Activated T-helper 1 cell treated with anti-CD3 and anti-CD28 coated beads, Interleukin-2, amount 50 U/mL, for 16 hours (primary cell): ENCODE data around the gene ATPAF1.
"Not testable (repeated sequence)": the region's sequence is repeated elsewhere in the genome, so short reads cannot be mapped to it uniquely, and the experiment has no call there.

Source experiments
- DNase-seq, 2 donors: peaks; one replicate each; pipeline ENCODE4 v3.0.0-alpha.2; 2020; ENCODE audit warnings: low read depth in 1 of 2, low spot score in 1 of 2

Gene ATPAF1

DNA sequence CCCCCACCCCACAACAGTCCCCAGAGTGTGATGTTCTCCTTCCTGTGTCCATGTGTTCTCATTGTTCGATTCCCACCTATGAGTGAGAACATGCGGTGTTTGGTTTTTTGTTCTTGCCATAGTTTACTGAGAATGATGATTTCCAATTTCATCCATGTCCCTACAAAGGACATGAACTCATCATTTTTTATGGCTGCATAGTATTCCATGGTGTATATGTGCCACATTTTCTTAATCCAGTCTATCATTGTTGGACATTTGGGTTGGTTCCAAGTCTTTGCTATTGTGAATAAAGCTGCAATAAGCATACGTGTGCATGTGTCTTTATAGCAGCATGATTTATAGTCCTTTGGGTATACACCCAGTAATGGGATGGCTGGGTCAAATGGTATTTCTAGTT, 17.0 kb downstream of the ATPAF1 start:
- DNase-seq, result not testable (repeated sequence)

DNA sequence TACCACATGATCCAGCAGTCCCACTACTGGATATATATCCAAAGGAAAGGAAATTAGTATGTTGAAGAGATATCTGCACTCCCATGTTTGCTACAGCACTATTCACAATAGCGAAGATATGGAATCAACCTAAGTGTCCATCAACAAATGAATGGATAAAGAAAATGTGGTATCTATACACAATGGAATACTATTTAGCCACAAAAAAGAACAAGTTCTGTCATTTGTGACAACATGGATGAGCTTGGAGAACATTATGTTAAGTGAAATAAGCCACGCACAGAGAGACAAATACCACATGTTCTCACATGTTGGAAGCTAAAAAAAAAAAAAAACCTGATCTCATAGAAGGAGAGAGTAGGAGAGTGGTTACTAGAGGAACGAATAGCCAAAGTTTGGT, 17.7 kb downstream of the ATPAF1 start:
- no peak for DNase-seq

DNA sequence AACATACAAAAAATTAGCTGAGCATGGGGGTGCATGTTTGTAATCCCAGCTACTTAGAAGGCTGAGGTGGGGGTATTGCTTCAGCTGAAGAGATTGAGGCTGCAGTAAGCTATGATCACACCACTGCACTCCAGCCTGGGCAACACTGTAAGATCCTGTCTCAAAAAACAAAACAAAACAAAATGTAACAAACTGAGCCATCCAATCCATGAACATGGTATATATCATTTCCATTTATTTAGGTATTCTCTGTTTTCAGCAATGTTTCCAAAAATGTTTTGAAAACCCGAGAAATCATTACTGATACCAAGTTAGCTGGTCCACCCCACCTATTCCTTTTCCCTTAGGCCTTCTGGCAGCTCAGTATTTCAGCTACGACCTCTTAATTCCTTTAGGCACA, 18.4 kb downstream of the ATPAF1 start:
- no peak for DNase-seq

DNA sequence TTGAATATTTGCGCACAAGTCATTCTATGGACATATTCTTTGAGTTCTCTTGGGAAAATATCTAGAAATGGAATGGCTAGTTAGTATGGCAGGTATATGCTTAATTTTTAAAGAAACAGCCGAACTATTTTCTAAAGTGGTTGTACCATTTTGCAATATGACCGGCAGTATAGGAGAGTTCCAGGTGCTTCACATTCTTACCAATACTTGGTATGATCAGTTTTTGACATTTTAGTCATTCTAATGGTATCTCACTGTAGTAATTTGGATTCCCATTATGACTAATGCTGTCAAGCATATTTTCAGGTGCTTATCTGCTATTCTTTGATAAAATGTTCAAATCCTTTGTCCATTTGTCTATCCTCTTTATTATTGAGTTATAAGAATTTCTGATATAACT, 20.6 kb downstream of the ATPAF1 start:
- no peak for DNase-seq

DNA sequence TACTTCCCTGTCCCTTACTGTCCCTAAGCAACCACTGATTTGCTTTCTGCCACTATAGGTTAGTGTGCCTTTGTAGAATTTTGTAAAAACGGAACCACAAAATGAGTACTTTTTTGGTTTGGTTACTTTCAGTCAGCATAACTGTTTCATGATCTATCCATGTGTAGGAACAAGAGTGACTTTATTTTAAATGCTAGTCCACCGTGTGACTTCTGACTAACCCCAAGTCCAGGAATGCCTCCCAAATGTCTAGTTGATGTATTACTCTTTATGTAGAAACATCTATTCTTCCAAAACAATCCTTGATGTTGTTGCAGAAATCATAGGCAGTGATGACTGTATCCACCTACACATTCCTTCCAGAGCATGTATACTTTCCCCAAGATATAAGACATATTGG, 21.3 kb downstream of the ATPAF1 start:
- no peak for DNase-seq

DNA sequence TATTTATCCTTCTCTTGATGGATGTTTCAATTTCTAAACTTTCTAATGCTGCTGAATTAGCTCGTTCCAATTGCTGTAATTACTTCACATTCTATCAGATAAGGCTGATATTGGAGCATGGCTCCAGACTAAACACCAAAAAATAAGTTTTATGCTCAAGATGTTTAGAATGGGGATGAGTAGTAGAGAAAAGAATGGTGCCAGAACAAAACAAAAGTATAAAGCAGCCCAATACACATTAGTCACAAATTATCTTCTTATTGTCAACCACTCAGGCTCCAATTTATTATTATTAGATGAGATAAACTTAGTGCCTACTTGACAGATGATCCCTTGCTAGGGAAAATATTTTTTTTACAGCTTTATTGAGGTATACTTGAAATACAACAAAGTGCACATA, 21.8 kb downstream of the ATPAF1 start:
- no peak for DNase-seq

DNA sequence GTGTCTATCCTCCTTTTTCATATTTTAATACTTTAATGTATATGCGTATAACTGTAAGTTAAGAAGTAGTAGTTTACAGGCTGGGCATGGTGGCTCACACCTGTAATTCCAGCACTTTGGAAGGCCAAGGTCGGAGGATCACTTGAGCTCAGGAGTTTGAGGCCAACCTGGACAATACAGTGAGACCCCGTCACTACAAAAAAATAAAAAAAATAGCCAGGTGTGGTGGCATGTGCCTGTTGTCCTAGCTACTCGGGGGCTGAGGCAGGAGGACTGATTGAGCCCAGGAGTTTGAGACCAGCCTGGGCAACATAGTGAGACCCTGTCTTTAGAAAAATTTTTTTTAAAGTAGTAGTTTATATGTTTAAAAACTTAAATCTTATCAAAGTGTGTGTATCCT, 22.3 kb downstream of the ATPAF1 start:
- DNase-seq, result no peak

DNA sequence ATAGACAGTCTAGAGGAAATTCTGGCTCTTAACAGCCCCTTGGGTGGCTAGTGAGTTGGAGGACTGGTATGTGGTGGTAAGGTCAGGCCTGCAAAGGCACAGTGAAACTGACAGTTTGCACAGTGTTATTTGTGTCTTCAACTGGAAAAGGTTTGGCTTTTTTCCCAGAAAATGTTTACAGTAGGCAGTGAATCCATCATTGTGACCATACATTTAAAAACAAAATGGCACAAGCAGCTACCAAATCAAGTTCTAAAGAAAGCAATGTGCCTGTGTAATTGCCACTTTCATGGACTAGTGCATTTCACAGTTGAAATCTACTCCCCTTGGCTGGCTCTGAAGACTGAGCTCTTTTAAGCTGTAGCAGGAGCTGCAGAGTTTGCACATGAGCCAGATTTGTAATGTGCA, 24.8 kb downstream of the ATPAF1 start:
- no peak for DNase-seq

DNA sequence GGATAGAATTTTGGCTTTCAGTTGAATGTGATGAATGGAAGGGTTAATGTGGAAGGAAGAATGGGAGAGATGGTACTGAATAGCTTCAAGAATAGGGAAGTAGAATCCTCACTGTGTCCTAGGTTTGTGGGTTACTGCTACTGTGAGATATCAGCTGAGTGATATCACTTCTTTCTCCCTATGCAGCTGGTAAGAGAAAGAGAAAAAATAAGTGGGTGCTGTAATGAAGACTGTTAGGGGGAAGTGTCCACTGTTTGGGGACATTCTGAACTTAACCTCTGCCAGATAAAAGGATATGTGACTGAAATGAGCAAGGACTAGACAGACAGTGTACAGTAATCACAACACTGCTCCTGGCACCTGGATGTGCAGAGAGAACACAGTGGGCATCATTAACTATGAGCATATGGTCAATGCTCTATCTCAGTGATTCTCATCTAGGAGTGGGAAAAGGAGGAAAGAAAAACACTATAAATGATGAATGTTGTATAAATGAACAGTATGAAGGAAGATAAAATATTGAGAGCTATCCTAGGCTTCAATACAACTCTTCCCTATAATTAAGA, 26.0 kb downstream of the ATPAF1 start:
- no peak for DNase-seq

DNA sequence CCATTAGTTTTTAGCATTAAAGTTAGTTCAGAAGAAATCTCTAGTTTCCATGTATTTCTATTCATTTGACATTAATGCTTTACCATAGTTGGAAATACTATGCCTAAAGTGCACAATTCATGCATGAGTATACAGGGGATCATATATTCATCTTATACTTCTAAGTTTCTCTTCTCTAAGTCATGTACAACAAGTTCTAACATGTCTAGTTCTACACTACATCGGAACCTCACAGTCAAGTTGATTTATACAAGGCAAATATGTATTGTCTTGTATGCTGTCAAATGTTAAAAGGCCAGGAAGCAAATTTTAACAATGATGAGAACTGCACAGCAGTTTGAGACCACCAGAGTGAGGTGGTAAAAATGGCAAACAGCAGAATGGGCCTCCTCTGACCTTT, 28.6 kb downstream of the ATPAF1 start:
- no peak for DNase-seq

DNA sequence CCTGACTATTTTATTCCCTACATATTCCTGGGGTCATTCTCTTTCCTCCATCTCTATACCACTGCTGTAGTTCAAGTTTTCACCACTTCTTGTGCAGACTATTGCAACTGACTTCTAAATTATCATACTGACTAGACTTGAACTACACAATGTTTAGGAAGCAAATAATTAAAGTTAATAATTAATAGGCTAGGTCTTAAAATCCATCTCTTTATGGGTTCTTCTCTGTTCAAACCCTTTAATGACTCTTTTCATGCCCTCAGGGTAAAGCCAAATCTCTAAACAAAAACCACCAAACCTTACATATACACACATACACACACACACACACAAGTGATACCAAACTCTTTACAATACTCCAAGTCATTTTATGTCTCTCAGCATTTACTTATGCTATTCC, 29.2 kb downstream of the ATPAF1 start:
- no peak for DNase-seq

DNA sequence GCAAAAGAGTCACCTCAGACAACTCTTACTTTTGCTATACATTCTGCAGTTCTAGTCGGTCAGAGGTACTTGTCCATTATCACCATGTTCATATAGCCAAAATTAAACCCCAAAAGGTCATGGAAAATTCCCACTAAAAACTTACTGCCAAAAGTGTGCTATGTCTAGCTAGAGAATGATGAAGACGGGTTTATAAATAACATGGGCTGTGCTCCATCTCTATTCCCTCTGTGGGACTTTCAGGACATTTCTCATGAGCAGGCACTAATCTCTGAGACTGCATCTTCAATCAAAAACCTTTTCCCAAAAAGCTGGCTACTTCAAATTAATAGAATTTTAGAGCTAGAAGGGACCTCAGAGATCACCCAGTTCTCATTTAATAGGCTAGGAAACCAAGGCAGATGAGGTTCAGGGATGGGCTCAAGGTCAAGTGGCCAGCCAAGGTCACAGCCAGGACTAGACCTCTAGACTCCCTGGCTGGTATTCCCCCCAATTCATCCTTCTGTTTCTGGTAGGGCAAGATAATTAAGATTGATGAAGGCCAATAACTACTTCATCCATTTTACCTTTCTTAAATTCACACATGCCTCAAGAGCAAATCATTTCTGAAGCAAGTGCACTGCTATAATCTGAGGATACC, 30.6 kb downstream of the ATPAF1 start:
- DNase-seq, result no peak

DNA sequence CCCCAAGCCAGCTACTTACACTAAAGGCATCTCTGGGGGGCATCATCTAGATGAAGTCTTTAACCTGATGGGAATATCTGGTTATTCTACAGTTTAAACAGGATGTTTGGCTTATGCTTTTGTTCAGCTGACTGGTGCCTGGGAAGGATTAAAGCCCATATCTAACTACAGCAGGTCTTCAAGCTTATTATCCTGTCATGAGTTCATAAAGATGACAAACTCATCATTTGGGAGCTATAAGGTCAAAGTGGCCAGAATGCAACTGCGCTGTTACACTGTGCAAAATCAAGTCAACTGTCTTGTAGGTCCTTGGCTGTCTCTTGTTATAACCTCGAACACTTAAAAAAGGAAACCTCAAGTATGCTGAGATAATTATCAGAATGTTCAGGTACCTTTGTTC, 33.0 kb downstream of the ATPAF1 start:
- no peak for DNase-seq

DNA sequence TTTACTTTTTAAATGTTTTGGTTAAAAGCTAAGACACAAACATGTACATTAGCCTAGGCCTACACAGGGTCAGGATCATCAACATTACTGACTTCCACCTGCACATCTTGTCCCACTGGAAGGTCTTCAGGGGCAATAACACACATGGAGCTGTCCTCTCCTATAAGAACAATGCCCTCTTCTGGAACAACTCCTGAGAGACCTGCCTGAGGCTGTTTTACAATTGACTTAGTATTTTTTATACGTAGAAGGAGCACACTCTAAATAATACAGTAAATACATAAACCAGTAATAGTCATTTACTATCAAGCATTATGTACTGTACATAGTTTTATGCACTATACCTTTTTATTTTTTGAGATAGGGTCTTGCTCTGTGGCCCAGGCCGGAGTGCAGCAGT, 37.4 kb downstream of the ATPAF1 start:
- DNase-seq, result no peak

DNA sequence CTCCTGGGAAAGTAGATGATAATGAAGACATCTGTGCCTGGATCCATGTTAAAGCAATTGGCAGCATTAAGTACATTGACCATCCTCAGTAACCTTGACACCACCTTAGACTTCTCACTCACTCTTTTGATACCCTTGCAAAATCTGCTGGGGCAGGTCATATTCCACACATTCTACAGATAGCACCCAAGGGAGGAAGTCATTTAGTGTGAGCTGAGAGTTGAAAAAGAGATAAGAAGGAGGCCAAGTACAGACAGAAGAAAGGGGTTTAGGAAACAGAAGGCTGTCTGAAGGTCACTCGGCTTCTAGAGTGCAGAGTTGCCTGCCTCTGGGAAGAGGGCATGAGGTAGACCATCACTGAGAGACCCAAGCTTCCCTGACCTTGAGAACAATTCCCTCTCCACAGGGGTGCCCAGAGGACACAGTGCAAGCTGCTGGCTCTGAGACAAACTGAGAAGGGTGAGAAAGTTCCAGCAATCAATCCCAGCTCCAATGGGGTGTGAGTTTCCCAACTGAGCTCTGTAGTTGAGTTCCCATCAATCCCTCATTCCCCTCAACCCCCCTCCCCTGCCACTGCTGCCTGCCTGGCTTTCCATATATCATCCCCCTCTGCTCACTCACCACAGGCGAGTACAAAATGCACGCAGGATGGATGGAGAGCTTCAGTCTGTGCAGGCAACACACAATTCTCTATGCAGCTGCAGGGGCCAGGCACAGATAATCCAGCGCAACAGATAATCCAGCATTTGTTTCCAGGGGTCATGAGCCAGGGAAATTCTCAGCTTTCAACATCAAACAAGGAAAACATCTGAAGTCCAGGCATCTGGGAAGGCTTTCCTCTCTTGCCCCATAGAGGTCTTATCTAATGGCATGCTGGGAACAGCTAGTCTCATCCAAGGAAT, 44.2 kb downstream of the ATPAF1 start:
- no peak for DNase-seq

DNA sequence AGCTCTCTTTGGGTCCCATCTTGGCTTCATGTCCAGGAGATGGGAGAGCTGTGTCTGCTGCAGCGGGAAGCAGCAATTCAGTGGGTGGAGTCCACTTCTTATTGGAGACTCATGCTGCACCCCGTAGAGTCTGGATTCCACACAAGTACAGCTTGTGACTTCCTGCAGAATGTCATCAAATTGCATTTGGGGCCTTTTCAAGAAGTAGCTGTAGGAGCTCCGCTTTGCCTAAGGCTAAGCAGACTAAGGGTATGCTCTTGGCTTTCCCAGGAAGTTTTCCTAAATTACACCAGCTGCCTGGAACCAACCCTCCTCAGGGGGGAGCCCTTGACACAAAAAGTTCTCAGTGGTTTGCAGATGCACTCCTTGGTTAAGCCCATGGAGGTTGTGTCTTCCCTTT, 45.8 kb downstream of the ATPAF1 start:
- no peak for DNase-seq

DNA sequence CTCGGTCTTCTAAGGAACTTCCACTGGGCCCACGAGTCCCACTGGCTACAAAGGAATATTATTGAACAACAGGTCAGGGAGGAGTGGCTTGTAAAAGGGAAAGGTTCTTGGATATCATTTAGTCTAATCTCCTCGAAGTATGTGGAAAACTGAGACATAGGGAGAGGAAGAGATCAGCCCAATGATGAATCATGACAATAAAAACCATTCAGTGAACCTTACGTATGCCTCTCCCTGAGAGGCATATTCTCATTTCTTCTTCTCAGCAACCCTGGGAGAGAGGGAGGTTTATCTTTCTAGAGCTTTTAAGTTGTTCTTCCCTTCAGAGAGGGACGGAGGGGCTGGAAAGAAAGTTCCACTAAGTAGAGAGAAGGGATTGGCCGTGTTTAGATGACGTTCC, 46.2 kb downstream of the ATPAF1 start:
- no peak for DNase-seq

DNA sequence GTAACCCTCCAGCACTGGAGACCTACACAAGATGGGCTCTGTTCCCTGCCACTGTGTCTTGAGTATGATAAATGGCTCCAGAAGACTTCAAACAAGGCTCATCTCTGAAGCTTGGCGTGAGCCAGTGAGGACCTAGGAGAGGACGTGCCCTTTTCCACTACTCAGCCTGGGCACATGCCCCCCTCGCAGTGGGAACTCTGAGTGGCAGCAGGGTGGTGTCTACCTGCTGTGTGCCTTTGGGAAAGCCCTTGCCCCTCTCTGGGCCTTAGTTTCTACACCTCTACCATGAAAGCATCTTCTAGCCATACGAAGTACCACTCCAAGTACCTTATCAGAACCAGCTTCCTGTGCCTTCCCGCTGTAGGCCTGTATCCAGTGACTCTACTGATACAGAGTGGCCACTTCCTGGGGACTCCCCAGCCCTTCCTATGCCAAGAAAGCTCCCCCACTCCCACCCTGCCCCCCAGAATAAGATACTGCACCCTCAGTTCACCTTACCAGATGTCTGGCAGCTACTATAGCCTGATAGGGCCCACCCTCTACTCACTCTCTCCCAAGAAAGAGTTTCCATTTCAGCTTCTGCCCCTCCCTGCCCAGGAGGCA, 48.4 kb downstream of the ATPAF1 start:
- DNase-seq, result no peak

DNA sequence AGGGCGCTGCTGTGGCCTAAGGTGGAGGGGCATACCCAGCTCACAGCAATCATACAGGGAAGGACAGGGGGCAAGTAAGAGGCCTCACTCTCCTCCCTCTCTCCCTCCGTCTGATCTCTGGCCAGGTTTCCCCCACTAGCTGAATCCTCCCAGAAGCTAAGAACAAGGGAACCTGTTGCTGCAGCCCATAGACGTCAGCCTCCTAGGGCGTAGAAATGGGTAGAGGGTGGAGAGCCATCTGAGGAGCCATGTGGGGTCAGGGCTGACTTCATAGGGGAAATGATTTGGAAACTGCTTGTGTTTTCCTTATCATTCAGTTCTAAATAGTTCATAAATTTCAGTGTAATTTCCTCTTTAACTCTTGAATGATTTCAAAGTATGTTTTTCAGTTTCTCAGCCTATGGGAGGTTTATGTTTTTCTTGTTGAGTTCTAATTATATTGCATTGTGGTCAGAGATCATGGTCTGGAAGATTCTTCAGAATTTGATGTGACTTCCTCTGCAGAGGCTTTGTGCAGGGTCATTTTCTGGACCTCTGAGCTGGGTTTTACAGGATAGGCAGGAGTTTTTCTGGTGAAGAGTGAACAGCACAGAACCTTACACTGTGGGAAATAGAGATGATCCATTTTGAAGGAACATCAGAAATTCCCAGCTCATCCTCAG, 49.3 kb downstream of the ATPAF1 start:
- no peak for DNase-seq

DNA sequence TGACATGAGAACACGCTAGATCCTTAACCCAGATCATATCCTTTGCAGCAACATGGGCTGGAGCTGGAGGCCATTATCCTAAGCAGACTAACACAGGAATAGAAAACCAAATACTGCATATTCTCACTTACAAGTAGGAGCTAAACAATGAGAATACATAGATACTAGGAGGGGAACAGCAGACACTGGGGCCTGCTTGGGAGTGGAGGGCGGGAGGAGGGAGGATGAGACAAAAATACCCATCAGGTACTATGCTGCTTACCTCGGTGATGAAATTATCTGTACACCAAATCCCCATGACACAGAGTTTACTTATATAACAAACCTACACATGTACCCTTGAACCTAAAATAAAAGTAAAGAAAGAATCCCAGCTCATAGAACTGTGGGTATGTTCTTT, 50.3 kb downstream of the ATPAF1 start:
- DNase-seq, result no peak

DNA sequence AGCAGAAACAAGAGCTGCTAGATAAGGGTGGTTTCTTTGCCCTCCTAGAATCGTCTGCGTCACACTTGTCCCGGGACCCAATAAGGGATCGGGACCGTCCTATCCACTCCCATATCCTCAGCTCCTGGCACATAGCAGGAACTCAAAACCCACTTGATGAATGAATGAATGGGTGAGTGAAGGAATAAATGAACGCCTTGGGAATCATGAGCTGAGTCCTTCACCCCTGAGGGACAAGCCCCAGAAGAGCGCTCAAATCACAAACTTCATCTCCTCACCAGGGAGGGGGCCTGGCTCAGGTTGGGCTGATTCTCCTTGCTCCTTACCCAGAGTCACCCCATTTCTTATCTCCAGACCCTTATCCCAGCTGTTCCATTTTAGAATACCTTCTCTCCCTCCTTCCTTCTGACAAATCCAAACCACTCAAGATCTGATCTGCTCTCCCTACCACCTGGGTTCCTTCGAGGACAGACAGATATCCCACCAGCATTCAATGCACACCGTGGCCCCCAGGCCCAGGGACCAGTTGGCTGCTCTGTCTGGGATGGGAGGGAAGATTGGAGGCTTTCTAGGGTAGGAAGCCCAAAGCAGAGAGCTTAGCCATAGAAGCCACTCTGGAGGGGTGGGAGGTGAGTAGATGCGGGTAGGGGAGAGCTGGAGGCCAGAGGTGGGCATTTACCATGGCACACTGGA, 50.9 kb downstream of the ATPAF1 start:
- DNase-seq, result no peak
